ENCODE results near the gene GNB1. TPM values are rescaled to one million over a fixed set of nuclear protein-coding genes. Genes with fewer than 3 reads are reported as not detected.
A peak's percentile ranks its signal among the peaks of the same experiment; 100 is the strongest.

The GNB1 gene
- total and polyA plus RNA-seq, 10 of the 15 experiments (the other 5 are each of a cell fraction or from before 2014, with no cell fraction given) = 23.0 to 392 (median 93.9) TPM

DNA sequence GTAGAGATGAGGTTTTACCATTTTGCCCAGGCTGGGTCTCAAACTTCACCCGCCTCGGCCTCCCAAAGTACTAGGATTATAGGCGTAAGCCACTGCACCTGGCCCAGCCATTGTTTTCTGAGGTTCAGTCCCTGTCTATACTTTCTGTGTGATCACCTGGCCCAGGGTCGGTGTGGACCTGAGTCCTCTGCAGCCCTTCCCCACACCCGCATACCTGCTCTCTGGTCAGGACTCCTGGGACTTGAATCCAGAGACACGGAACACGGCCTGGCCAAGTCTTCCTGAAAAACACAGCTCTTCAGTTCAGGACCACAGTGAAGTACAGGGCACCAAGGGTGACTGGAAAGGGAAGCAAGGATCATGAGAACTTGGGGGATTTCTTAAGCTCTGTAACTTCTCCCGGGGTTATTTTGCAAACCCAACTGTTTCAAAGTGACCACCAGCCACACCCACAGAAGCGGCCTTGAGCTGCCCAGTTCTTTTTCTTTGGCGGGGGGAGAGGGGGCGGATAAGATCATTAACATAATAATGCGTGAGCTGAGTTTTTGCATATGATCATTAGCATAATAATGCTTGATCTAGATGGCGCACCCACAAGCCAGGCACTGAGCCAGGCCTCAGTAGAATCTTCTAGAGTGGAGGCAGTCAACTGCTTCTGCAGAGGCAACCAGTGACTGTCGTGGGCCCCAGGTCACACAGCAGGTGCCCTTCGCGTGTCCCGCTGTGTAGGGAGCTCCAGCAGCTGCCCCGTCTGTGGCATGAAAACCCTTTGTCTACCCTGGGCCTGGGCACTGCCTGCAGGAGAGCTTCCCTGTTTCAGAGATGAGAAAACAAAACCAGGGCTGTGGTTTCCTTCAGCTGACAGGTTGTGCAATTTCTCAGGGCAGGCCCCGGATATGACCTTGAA is 110.9 kb downstream of the GNB1 start (continued):
- TF ChIP-seq, protein P1, sequence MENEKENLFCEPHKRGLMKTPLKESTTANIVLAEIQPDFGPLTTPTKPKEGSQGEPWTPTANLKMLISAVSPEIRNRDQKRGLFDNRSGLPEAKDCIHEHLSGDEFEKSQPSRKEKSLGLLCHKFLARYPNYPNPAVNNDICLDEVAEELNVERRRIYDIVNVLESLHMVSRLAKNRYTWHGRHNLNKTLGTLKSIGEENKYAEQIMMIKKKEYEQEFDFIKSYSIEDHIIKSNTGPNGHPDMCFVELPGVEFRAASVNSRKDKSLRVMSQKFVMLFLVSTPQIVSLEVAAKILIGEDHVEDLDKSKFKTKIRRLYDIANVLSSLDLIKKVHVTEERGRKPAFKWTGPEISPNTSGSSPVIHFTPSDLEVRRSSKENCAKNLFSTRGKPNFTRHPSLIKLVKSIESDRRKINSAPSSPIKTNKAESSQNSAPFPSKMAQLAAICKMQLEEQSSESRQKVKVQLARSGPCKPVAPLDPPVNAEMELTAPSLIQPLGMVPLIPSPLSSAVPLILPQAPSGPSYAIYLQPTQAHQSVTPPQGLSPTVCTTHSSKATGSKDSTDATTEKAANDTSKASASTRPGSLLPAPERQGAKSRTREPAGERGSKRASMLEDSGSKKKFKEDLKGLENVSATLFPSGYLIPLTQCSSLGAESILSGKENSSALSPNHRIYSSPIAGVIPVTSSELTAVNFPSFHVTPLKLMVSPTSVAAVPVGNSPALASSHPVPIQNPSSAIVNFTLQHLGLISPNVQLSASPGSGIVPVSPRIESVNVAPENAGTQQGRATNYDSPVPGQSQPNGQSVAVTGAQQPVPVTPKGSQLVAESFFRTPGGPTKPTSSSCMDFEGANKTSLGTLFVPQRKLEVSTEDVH (IDR thresholded peaks at IDR 0.05; ENCODE audit: low read depth, partially characterized antibody) = no peak
- 0 out of 3 replicates have a peak, but pooled peaks of 1 of the 2 experiments have one; percentile 1 for TF ChIP-seq EGR1 (IDR thresholded peaks at IDR 0.05; ENCODE audit: borderline replicate concordance in 1 of 2, low read depth in 2 of 2, low read length in 2 of 2)
- TF ChIP-seq, protein P2, sequence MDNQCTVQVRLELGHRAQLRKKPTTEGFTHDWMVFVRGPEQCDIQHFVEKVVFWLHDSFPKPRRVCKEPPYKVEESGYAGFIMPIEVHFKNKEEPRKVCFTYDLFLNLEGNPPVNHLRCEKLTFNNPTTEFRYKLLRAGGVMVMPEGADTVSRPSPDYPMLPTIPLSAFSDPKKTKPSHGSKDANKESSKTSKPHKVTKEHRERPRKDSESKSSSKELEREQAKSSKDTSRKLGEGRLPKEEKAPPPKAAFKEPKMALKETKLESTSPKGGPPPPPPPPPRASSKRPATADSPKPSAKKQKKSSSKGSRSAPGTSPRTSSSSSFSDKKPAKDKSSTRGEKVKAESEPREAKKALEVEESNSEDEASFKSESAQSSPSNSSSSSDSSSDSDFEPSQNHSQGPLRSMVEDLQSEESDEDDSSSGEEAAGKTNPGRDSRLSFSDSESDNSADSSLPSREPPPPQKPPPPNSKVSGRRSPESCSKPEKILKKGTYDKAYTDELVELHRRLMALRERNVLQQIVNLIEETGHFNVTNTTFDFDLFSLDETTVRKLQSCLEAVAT (IDR thresholded peaks at IDR 0.05) = peak; percentile 48; the same call in 1 of the 2 replicates
- TF ChIP-seq, protein P3, sequence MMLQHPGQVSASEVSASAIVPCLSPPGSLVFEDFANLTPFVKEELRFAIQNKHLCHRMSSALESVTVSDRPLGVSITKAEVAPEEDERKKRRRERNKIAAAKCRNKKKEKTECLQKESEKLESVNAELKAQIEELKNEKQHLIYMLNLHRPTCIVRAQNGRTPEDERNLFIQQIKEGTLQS (IDR thresholded peaks at IDR 0.05; ENCODE audit: borderline replicate concordance, extremely low read depth, low read depth, low read length) = no peak
- TF ChIP-seq, protein P4, sequence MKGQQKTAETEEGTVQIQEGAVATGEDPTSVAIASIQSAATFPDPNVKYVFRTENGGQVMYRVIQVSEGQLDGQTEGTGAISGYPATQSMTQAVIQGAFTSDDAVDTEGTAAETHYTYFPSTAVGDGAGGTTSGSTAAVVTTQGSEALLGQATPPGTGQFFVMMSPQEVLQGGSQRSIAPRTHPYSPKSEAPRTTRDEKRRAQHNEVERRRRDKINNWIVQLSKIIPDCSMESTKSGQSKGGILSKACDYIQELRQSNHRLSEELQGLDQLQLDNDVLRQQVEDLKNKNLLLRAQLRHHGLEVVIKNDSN (IDR thresholded peaks at IDR 0.05; ENCODE audit: borderline replicate concordance, extremely low read length, insufficient read depth, low read depth, low read length) = no peak
- TF ChIP-seq, protein P5, sequence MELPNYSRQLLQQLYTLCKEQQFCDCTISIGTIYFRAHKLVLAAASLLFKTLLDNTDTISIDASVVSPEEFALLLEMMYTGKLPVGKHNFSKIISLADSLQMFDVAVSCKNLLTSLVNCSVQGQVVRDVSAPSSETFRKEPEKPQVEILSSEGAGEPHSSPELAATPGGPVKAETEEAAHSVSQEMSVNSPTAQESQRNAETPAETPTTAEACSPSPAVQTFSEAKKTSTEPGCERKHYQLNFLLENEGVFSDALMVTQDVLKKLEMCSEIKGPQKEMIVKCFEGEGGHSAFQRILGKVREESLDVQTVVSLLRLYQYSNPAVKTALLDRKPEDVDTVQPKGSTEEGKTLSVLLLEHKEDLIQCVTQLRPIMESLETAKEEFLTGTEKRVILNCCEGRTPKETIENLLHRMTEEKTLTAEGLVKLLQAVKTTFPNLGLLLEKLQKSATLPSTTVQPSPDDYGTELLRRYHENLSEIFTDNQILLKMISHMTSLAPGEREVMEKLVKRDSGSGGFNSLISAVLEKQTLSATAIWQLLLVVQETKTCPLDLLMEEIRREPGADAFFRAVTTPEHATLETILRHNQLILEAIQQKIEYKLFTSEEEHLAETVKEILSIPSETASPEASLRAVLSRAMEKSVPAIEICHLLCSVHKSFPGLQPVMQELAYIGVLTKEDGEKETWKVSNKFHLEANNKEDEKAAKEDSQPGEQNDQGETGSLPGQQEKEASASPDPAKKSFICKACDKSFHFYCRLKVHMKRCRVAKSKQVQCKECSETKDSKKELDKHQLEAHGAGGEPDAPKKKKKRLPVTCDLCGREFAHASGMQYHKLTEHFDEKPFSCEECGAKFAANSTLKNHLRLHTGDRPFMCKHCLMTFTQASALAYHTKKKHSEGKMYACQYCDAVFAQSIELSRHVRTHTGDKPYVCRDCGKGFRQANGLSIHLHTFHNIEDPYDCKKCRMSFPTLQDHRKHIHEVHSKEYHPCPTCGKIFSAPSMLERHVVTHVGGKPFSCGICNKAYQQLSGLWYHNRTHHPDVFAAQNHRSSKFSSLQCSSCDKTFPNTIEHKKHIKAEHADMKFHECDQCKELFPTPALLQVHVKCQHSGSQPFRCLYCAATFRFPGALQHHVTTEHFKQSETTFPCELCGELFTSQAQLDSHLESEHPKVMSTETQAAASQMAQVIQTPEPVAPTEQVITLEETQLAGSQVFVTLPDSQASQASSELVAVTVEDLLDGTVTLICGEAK (IDR thresholded peaks at IDR 0.05; ENCODE audit: borderline replicate concordance) = 0 out of 2 replicates have a peak, but pooled peaks have one; percentile 7
- TF ChIP-seq SUZ12 (IDR thresholded peaks at IDR 0.05; ENCODE audit: unreplicated experiment) = no peak
- TF ChIP-seq POU2F2 (IDR thresholded peaks at IDR 0.05; ENCODE audit: borderline replicate concordance, low read depth, low read length) = peak; percentile 43; the same call in 2 of the 3 replicates
- TF ChIP-seq ZNF274 (IDR thresholded peaks at IDR 0.05; ENCODE audit: insufficient read depth, insufficient read length) = no peak
- TF ChIP-seq IKZF2 (IDR thresholded peaks at IDR 0.05) = peak; percentile 72 to 79; a peak in 3 of 4 replicates
- TF ChIP-seq TCF12 (IDR thresholded peaks at IDR 0.05; ENCODE audit: low read depth, low read length) = peak; percentile 88
- peak; percentile 76 for TF ChIP-seq EED (IDR thresholded peaks at IDR 0.05; ENCODE audit: low read depth)
- TF ChIP-seq, protein P6, sequence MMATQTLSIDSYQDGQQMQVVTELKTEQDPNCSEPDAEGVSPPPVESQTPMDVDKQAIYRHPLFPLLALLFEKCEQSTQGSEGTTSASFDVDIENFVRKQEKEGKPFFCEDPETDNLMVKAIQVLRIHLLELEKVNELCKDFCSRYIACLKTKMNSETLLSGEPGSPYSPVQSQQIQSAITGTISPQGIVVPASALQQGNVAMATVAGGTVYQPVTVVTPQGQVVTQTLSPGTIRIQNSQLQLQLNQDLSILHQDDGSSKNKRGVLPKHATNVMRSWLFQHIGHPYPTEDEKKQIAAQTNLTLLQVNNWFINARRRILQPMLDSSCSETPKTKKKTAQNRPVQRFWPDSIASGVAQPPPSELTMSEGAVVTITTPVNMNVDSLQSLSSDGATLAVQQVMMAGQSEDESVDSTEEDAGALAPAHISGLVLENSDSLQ (IDR thresholded peaks at IDR 0.05) = peak; percentile 87
- peak; percentile 49 for TF ChIP-seq SP1 (IDR thresholded peaks at IDR 0.05; ENCODE audit: low read depth, low read length)
- TF ChIP-seq EP300 (IDR thresholded peaks at IDR 0.05; ENCODE audit: borderline replicate concordance in 1 of 2, control insufficient read depth in 1 of 2, low read depth in 2 of 2, low read length in 2 of 2) = peak; percentile 4 to 58; a peak in 1 of 4 replicates

Data from GM12878 (cell line).